Measurements from ENCODE around the gene SNRK.

SNRK gene

GRCh38 chr3:43270078-43270477 is 16.3 kb upstream of the SNRK start:
- DNase-seq, result no peak

- DNase-seq, result no peak
Measured at GRCh38 chr3:43273416-43273815, 12.9 kb upstream of the SNRK start.

GRCh38 chr3:43279082-43279481 is 7.3 kb upstream of the SNRK start:
- DNase-seq, result no peak

- no peak for DNase-seq
Measured at GRCh38 chr3:43279532-43279931, 6.8 kb upstream of the SNRK start.

GRCh38 chr3:43281020-43281419 is 5.3 kb upstream of the SNRK start:
- no peak for DNase-seq

GRCh38 chr3:43284171-43284570 is 2.2 kb upstream of the SNRK start:
- no peak for DNase-seq

- no peak for DNase-seq
Measured at GRCh38 chr3:43285644-43286043, 696 bp upstream of the SNRK start.

- DNase-seq, result no peak
Measured at GRCh38 chr3:43286841-43287499, 630 bp downstream of the SNRK start.

GRCh38 chr3:43287500-43287873 is 1.1 kb downstream of the SNRK start:
- no peak for DNase-seq

GRCh38 chr3:43288366-43288765 is 2.0 kb downstream of the SNRK start:
- DNase-seq, result no peak

GRCh38 chr3:43288850-43289249 is 2.5 kb downstream of the SNRK start:
- DNase-seq, result no peak

GRCh38 chr3:43289401-43289800 is 3.1 kb downstream of the SNRK start:
- no peak for DNase-seq

- no peak for DNase-seq
Measured at GRCh38 chr3:43289841-43290470, 3.6 kb downstream of the SNRK start.

GRCh38 chr3:43290956-43291355 is 4.6 kb downstream of the SNRK start:
- DNase-seq, result no peak

- no peak for DNase-seq
Measured at GRCh38 chr3:43291546-43291945, 5.2 kb downstream of the SNRK start.

- no peak for DNase-seq
Measured at GRCh38 chr3:43294975-43295374, 8.6 kb downstream of the SNRK start.

- no peak for DNase-seq
Measured at GRCh38 chr3:43296565-43296964, 10.2 kb downstream of the SNRK start.

- no peak for DNase-seq
Measured at GRCh38 chr3:43298292-43298691, 12.0 kb downstream of the SNRK start.

- no peak for DNase-seq
Measured at GRCh38 chr3:43298761-43299160, 12.4 kb downstream of the SNRK start.

- DNase-seq, result no peak
Measured at GRCh38 chr3:43302116-43302880, 16.0 kb downstream of the SNRK start.

GRCh38 chr3:43304126-43304525 is 17.8 kb downstream of the SNRK start:
- no peak for DNase-seq

- no peak for DNase-seq
Measured at GRCh38 chr3:43307226-43307625, 20.9 kb downstream of the SNRK start.

GRCh38 chr3:43307649-43308048 is 21.3 kb downstream of the SNRK start:
- no peak for DNase-seq
